Ishikawa (cell line): ENCODE measurements around the gene ILDR1.

Experiments
- CEBPB ChIP-seq: IDR thresholded peaks from 2 replicates; pipeline ENCODE4 v1.6.1; 2012
- CREB1 ChIP-seq: IDR thresholded peaks from 2 replicates; pipeline ENCODE4 v1.6.1; 2012; ENCODE audit warnings: low read depth
- EGR1 ChIP-seq: IDR thresholded peaks from 2 replicates; pipeline ENCODE4 v1.6.1; 2012
- EP300 ChIP-seq: IDR thresholded peaks from 2 replicates; pipeline ENCODE4 v1.6.1; 2012; ENCODE audit warnings: borderline replicate concordance
- FOXM1 ChIP-seq: IDR thresholded peaks from 2 replicates; pipeline ENCODE4 v1.6.1; 2012; ENCODE audit warnings: low read depth, borderline replicate concordance
- MAX ChIP-seq: IDR thresholded peaks from 2 replicates; pipeline ENCODE4 v1.6.1; 2012
- NFIC ChIP-seq: IDR thresholded peaks from 2 replicates; pipeline ENCODE4 v1.6.1; 2012
- RAD21 ChIP-seq: IDR thresholded peaks from 2 replicates; pipeline ENCODE4 v1.6.1; 2012; ENCODE audit warnings: low read depth
- TAF1 ChIP-seq: IDR thresholded peaks from 2 replicates; pipeline ENCODE4 v1.6.1; 2012; ENCODE audit warnings: low read depth, mild to moderate bottlenecking
- TCF12 ChIP-seq: IDR thresholded peaks from 2 replicates; pipeline ENCODE4 v1.6.1; 2012; ENCODE audit warnings: low read depth
- TEAD4 ChIP-seq: IDR thresholded peaks from 2 replicates; pipeline ENCODE4 v1.6.1; 2012
- YY1 ChIP-seq: IDR thresholded peaks from 2 replicates; pipeline ENCODE4 v1.6.1; 2012; ENCODE audit warnings: low read depth
- ZBTB7A ChIP-seq: IDR thresholded peaks from 2 replicates; pipeline ENCODE4 v1.6.1; 2012; ENCODE audit warnings: low read depth
- TF ChIP-seq, protein P1 (sequence below): IDR thresholded peaks from 2 replicates; pipeline ENCODE4 v1.6.1; 2012; ENCODE audit warnings: low read depth, mild to moderate bottlenecking
- TF ChIP-seq, protein P2 (sequence below): IDR thresholded peaks from 2 replicates; pipeline ENCODE4 v1.6.1; 2012

ILDR1 gene

GRCh38 chr3:121942116-121942786, 79.8 kb downstream of the ILDR1 start:
- TF ChIP-seq TEAD4 (no peak; the same call in 1 of the 2 replicates), FOXM1 (no peak), CEBPB (no peak), CREB1 (no peak), EP300 (no peak), ZBTB7A (no peak), YY1 (no peak), RAD21 (no peak), MAX (no peak), TAF1 (no peak), EGR1 (no peak), TCF12 (no peak), NFIC (no peak)
- TF ChIP-seq, protein P1, sequence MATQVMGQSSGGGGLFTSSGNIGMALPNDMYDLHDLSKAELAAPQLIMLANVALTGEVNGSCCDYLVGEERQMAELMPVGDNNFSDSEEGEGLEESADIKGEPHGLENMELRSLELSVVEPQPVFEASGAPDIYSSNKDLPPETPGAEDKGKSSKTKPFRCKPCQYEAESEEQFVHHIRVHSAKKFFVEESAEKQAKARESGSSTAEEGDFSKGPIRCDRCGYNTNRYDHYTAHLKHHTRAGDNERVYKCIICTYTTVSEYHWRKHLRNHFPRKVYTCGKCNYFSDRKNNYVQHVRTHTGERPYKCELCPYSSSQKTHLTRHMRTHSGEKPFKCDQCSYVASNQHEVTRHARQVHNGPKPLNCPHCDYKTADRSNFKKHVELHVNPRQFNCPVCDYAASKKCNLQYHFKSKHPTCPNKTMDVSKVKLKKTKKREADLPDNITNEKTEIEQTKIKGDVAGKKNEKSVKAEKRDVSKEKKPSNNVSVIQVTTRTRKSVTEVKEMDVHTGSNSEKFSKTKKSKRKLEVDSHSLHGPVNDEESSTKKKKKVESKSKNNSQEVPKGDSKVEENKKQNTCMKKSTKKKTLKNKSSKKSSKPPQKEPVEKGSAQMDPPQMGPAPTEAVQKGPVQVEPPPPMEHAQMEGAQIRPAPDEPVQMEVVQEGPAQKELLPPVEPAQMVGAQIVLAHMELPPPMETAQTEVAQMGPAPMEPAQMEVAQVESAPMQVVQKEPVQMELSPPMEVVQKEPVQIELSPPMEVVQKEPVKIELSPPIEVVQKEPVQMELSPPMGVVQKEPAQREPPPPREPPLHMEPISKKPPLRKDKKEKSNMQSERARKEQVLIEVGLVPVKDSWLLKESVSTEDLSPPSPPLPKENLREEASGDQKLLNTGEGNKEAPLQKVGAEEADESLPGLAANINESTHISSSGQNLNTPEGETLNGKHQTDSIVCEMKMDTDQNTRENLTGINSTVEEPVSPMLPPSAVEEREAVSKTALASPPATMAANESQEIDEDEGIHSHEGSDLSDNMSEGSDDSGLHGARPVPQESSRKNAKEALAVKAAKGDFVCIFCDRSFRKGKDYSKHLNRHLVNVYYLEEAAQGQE = no peak
- TF ChIP-seq, protein P2, sequence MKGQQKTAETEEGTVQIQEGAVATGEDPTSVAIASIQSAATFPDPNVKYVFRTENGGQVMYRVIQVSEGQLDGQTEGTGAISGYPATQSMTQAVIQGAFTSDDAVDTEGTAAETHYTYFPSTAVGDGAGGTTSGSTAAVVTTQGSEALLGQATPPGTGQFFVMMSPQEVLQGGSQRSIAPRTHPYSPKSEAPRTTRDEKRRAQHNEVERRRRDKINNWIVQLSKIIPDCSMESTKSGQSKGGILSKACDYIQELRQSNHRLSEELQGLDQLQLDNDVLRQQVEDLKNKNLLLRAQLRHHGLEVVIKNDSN = no peak

- no peak for TF ChIP-seq NFIC
- no peak for TF ChIP-seq TAF1
- TF ChIP-seq FOXM1 = no peak
- no peak for TF ChIP-seq ZBTB7A
- TF ChIP-seq EGR1 = no peak
Measured at GRCh38 chr3:121941592-121941991, 80.5 kb downstream of the ILDR1 start.
